Endothelial cell of umbilical vein (primary cell): Measurements from ENCODE around the gene WNT8B. TPM values are rescaled to one million over a fixed set of nuclear protein-coding genes. Genes with fewer than 3 reads are reported as not detected.

ENCODE experiments used
- BruUV-seq: library from RNA; stranded (reverse); fragments of 400-500 nt; replicated peaks from 2 replicates; lab custom pipeline; 2021; lab: Mats Ljungman, UMichigan
- CTCF ChIA-PET: fragments of 300-600, 350-600 bp; sonication (Branson Sonifier 250); formaldehyde crosslinking; loops from one replicate; lab custom pipeline; 2021; ENCODE audit warnings: antibody characterized with exemption, inconsistent platforms; lab: Charles Lee
- POLR2A ChIA-PET: fragments of 300-600, 350-600 bp; sonication (Branson Sonifier 250); formaldehyde crosslinking; loops from one replicate; lab custom pipeline; 2021; ENCODE audit warnings: antibody characterized with exemption, inconsistent platforms; lab: Charles Lee
- DNase-seq: peaks from one replicate; pipeline ENCODE4 v3.0.0-alpha.2; 2011; ENCODE audit warnings: low read depth, low spot score
- FAIRE-seq: peaks from 2 replicates; lab custom pipeline; 2011; peaks lifted over from hg19 to GRCh38; lab: Jason Lieb, UNC
- H2AFZ ChIP-seq: 2 replicates; pipeline ENCODE4 v1.6.0; 2012; ENCODE audit warnings: low read depth, low read length, control low read depth, inconsistent platforms
- H3K27ac ChIP-seq: 2 replicates; pipeline ENCODE4 v1.5.1; 2011; ENCODE audit warnings: low read depth, mild to moderate bottlenecking, control low read depth, low read length, moderate library complexity; ENCODE audit not compliant: insufficient read depth
- H3K27me3 ChIP-seq, 2 experiments: 2 replicates each; pipeline versions ENCODE4 v1.6.0 to v1.6.1; 2011; ENCODE audit warnings: low read length in 2 of 2, mixed read lengths in 1 of 2; ENCODE audit not compliant: control insufficient read depth in 2 of 2, insufficient read depth in 2 of 2
- H3K36me3 ChIP-seq, 2 experiments: 2 replicates in 1 of 2; 3 replicates in 1 of 2; pipeline ENCODE4 v1.5.1; 2011; ENCODE audit warnings: low read length in 2 of 2, mild to moderate bottlenecking in 1 of 2, moderate library complexity in 1 of 2; ENCODE audit not compliant: control insufficient read depth in 2 of 2, insufficient read depth in 2 of 2; ENCODE audit errors: extremely low read depth in 1 of 2
- H3K4me1 ChIP-seq: 3 replicates; pipeline ENCODE4 v1.5.1; 2011; ENCODE audit warnings: mild to moderate bottlenecking, low read length; ENCODE audit not compliant: control insufficient read depth, insufficient read depth; ENCODE audit errors: extremely low read depth
- H3K4me2 ChIP-seq: 2 replicates; pipeline ENCODE4 v1.6.1; 2011; ENCODE audit warnings: low read length, control low read depth, mixed read lengths; ENCODE audit not compliant: insufficient read depth
- H3K4me3 ChIP-seq, 3 experiments: fragments of 200-600 bp in 1 of 3; sonication (generic), shearing (Covaris generic) in 1 of 3; replicated peaks in 1 of 3; 2 replicates each; pipeline ENCODE4 v1.5.1; 2011 to 2016; ENCODE audit warnings: control low read depth in 3 of 3, low read length in 3 of 3, mild to moderate bottlenecking in 2 of 3, inconsistent platforms in 1 of 3, low read depth in 1 of 3, moderate library complexity in 1 of 3; ENCODE audit not compliant: insufficient read depth in 1 of 3
- H3K79me2 ChIP-seq: 2 replicates; pipeline ENCODE4 v1.6.0; 2012; ENCODE audit warnings: low read length, inconsistent platforms; ENCODE audit not compliant: control insufficient read depth, insufficient read depth
- H3K9ac ChIP-seq: replicated peaks from 2 replicates; pipeline ENCODE3; 2011; ENCODE audit warnings: low read length, control low read depth; ENCODE audit not compliant: insufficient read depth; ENCODE audit errors: extremely low read depth
- H3K9me1 ChIP-seq: replicated peaks from 3 replicates; pipeline ENCODE4 v1.6.0; 2011; ENCODE audit warnings: mild to moderate bottlenecking, low read length; ENCODE audit not compliant: control insufficient read depth, insufficient read depth; ENCODE audit errors: extremely low read depth
- H3K9me3 ChIP-seq: replicated peaks from 2 replicates; pipeline ENCODE4 v1.5.1; 2012; ENCODE audit warnings: low read length, inconsistent platforms; ENCODE audit not compliant: control insufficient read depth, insufficient read depth
- H4K20me1 ChIP-seq: replicated peaks from 2 replicates; pipeline ENCODE3; 2011; ENCODE audit warnings: mild to moderate bottlenecking, low read length; ENCODE audit not compliant: control insufficient read depth, insufficient read depth; ENCODE audit errors: extremely low read depth
- FOS ChIP-seq: IDR thresholded peaks from 2 replicates; pipeline ENCODE4 v1.6.1; 2011; ENCODE audit warnings: mild to moderate bottlenecking, low read length, moderate library complexity, borderline replicate concordance; ENCODE audit not compliant: insufficient read depth
- GATA2 ChIP-seq: IDR thresholded peaks from 2 replicates; pipeline ENCODE4 v1.7.0; 2011; ENCODE audit warnings: low read depth, mild to moderate bottlenecking, moderate library complexity, mixed read lengths, low read length; ENCODE audit not compliant: insufficient read length, insufficient read depth
- MAX ChIP-seq: IDR thresholded peaks from 2 replicates; pipeline ENCODE4 v1.6.1; 2011; ENCODE audit not compliant: insufficient read depth, insufficient read length
- MYC ChIP-seq: IDR thresholded peaks from one replicate; pipeline ENCODE4 v1.6.1; 2011; ENCODE audit warnings: mild to moderate bottlenecking, low read depth, low read length
- POLR2A ChIP-seq: IDR thresholded peaks from 2 replicates; pipeline ENCODE4 v1.6.1; 2012; ENCODE audit warnings: low read depth, mild to moderate bottlenecking, control low read depth, low read length
- POLR2AphosphoS5 ChIP-seq: IDR thresholded peaks from 2 replicates; pipeline ENCODE4 v1.6.1; 2012; ENCODE audit warnings: low read depth, mild to moderate bottlenecking, control low read depth, low read length, moderate library complexity; ENCODE audit not compliant: insufficient read depth
- dilution Hi-C: fragments of 300-500 bp; cut with MboI; formaldehyde crosslinking; loops from one replicate; pipeline ENCODE4 v1.15.0; 2019; ENCODE audit warnings: low sequenced_read_pairs; ENCODE audit not compliant: extremely low pct_ligation_motif_present
- intact Hi-C: fragments of 100-400 bp; cut with micrococcal nuclease; formaldehyde crosslinking; loops from one replicate; pipeline ENCODE4 v1.10.0; 2022
- polyA plus RNA-seq, 4 experiments: library from polyadenylated mRNA; depleted of rRNA in 3 of 4; stranded (reverse) in 3 of 4; unstranded in 1 of 4; fragments of >200 nt; gene quantifications; 2 replicates each; pipeline versions ENCODE4 v1.2.1 to v1.2.3, GENCODE V29; 2011 to 2012; ENCODE audit warnings: missing spikeins in 1 of 4
- total RNA-seq: library from RNA; stranded (reverse); gene quantifications from 2 replicates; pipeline ENCODE4 v1.2.3, GENCODE V29; 2021
- TF ChIP-seq, protein P1 (sequence below), 2 donors: IDR thresholded peaks; 1 replicate in 1 of 2; 2 replicates in 1 of 2; pipeline ENCODE4 v1.5.1; 2011; ENCODE audit warnings: low read length in 2 of 2, mild to moderate bottlenecking in 2 of 2, moderate library complexity in 2 of 2, control low read depth in 1 of 2, inconsistent platforms in 1 of 2, low read depth in 1 of 2; ENCODE audit not compliant: insufficient read depth in 1 of 2; ENCODE audit errors: extremely low read depth in 1 of 2

Gene WNT8B
- total and polyA plus RNA-seq, 2 donors (not counting 3 experiments of a cell fraction or from before 2014, with no cell fraction given), result not detected

- FAIRE-seq, result no peak
- Histone ChIP-seq H3K27ac (peak overlapping the region; percentile 49), H3K79me2 (peaks cover 21% of the 10 kb centered on the region), H3K9ac (peak overlapping the region; percentile 93), H4K20me1 (no peaks in the 10 kb centered on the region), H2AFZ (peak overlapping the region; percentile 99), H3K4me2 (peak overlapping the region; percentile 98), H3K9me3 (no peaks in the 10 kb centered on the region), H3K9me1 (no peaks in the 10 kb centered on the region), H3K4me3 (peak overlapping the region; percentile 56 to 81 (median 78)), H3K36me3 (peaks cover 11 to 17% of the 10 kb centered on the region in 2 experiments), H3K4me1 (peaks cover 14% of the 10 kb centered on the region), H3K27me3 (no peaks in the 10 kb centered on the region)
- TF ChIP-seq MAX (no peak), FOS (no peak), MYC (no peak), POLR2AphosphoS5 (no peak), GATA2 (no peak), POLR2A (no peak)
- TF ChIP-seq, protein P1, sequence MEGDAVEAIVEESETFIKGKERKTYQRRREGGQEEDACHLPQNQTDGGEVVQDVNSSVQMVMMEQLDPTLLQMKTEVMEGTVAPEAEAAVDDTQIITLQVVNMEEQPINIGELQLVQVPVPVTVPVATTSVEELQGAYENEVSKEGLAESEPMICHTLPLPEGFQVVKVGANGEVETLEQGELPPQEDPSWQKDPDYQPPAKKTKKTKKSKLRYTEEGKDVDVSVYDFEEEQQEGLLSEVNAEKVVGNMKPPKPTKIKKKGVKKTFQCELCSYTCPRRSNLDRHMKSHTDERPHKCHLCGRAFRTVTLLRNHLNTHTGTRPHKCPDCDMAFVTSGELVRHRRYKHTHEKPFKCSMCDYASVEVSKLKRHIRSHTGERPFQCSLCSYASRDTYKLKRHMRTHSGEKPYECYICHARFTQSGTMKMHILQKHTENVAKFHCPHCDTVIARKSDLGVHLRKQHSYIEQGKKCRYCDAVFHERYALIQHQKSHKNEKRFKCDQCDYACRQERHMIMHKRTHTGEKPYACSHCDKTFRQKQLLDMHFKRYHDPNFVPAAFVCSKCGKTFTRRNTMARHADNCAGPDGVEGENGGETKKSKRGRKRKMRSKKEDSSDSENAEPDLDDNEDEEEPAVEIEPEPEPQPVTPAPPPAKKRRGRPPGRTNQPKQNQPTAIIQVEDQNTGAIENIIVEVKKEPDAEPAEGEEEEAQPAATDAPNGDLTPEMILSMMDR (IDR thresholded peaks at IDR 0.05; ENCODE audit: extremely low read depth in 1 of 2, insufficient read depth in 1 of 2, low read depth in 1 of 2, low read length in 2 of 2), result no peak
- dilution Hi-C loops (no loop called here), intact Hi-C loops (loop anchor here (1.0 kb wide), 1 partner anchor 9 kb away; no protein-coding TSS in a partner anchor)
- no TSS peak for BruUV-seq
- ChIA-PET CTCF (interaction anchor here (3.2 kb wide), 1 partner anchor 10 kb away, joined by 28 read pairs; the partner anchor contains the start of gene SEC31B), POLR2A (no interaction called here)
- DNase-seq, result peak; percentile 18
Observed at GRCh38 chr10:100528921-100529474, 66.2 kb downstream of the WNT8B start.
